Hematopoietic multipotent progenitor cell treated with erythropoietin and hydrocortisone succinate and interleukin-3 and kit ligand, for 8 days (in vitro differentiated cells): ENCODE data around the gene TTC21A.

Experiments
- DNase-seq: peaks from one replicate; pipeline ENCODE4 v3.0.0-alpha.2; 2015

Gene TTC21A

DNA sequence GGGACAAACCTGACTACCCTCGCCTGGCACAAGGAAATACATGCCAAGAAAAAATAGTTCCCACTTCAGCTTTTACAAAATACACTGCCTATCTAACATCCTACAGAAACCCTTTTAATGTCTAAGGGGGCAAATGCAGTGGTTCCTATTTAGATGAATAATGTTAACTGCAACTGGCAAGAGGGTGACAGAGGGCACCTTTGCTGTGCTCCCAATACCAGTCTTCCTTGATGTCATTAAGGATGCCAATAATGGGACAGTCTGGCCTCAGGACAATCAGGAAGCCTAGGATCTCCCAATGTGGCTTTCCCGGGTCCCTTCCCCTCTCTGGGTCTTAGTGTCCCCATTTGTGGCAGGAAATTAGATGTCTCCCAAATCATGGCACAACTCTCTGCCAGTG is 32.0 kb downstream of the TTC21A start:
- no peak for DNase-seq

DNA sequence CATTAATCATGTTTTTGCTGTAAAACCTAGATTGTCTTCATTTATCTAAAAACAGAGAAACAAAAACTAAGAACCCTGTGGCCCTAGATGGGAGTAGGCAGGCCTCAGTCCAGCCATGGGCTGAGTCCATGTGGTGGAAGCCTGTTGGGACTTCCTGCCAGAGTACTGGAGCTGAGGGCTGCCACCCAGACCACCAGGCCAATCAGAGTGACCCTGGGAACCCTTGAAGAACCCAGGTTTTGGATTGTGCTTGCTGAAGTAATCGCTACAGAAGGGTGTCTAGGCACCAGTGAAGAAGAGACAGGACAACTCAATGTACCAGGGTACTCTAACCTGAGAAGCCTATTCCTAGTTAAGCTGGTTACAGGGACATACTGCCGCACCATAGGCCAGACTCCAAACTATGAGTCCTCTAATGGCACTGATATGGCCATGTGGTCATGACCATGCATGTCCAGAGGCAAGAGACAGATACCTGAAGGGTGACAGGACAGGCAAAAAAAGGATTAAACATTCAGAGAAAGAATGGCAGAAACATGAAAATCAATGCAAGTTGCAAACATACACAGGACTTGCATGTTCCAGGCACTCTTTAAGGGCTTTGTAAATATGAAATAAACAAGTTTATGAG is 33.0 kb downstream of the TTC21A start:
- DNase-seq, result no peak

- DNase-seq, result peak; percentile 40
Observed at GRCh38 chr3:39141171-39141995, 33.9 kb downstream of the TTC21A start.

DNA sequence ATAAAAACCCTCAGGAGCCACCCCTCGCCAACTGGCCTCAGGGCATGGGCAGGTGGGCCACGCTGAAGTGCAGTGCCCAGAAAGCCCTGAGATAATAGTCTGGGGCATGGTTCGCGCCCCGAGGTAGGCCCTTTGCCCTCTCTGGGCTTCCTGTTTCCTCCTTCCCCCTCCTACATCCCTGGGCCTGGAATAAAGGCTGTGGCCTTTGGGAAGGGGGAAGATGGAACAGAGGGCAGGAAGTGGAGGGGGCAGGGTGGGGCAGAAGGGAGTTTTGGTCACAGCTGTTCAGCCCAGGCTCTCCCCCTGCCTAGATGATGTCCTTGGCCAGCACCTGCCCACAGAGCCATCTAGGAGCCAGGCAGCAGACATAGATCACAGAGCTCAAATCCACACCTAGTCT is 34.6 kb downstream of the TTC21A start:
- DNase-seq, result no peak

- no peak for DNase-seq
Observed at GRCh38 chr3:39143051-39143885, 35.8 kb downstream of the TTC21A start.

GRCh38 chr3:39144095-39144747 is 36.7 kb downstream of the TTC21A start:
- DNase-seq, result no peak

DNA sequence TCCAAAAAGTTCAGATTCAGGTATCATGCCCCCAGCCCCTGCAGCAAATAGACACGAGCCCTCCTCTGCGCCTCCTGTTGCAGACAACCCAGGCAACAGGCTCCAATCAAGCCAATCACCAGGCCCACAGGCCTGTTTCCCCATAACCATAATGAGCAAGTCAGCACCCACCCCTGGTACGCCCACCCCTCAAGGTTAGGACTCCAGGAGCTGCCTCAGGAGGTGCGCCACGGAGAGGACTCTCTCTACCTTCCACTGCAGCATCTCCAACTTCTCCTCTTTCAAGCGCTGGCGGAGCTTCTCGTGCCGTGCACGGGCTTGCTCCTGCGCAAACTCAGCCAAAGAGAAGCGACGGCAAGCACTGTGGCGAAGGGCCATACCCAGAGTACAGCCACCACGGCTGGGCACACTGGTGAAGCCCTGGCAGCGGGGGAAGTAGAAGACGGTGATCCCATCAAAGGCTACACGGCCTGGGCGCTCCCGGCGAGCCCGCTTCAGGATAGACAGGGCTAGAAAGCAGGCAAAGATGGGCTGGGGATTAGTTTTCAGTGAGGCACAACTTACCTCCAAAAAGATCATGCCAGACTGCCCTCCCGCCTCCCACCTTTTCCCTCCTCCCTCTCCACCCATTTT is 37.4 kb downstream of the TTC21A start:
- DNase-seq, result no peak

DNA sequence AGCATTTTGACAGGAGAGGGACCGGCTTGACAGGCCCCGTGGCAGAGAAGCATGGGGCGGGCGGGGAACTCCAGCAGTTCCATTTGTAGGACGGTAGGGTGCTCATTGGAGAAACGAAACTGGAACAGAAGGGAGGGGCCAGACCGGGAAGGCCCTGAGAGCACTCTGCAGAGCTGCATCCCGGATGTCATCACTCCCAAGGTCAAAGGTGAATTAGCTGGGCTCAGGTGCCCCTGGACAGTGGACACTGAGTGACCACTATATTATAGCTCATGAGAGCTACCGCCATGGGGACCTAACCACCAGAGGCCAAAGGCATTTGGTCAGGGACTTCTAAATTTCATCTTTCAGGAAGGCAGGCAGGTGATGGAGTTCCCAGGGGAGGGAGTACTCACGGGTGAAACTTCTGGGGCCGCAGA is 38.6 kb downstream of the TTC21A start:
- DNase-seq, result no peak

DNA sequence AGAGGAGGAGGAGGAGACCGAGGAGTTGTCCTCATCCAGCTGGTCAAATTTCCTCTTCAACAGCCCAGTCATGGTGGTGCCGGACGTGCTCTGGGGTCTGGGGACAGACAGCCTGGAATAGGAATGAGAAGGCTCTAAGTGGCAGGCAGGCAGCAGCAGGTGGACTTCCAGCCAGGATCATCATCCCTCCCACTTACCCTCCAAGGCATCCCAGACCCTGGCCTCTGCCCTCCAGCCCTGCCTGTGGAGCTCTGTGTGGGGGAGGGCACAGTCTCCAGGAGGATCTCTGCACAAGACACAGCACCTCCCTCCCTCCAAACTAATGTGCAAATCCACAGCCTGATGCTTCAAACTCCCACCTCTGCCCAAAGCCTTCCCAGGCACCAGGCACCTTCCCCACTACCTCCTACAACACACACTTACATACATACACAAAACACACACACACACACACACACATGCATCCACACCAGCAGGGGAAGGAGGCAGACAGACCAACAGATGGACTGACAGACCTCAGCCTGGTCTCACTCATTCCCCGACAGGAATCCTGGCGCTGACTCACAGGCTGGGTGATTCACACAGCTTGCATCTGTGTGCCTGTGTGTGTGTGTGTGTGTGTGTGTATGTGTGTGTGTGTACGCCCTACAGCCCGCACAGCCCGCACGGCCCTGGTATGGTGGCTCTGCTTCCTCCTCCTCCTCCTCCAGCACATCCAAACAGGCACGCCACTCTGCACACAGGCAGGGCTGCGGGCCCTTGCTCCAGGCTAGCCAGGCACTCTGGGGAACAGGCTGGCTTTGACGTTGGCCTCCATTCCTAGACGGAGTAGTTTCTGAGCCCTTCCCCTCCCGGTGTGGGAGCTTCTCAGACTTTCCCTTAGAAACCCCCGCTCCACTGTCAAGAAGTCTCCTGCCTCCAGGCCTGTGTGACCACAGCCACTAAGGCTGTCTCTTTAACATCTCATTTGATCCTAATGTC is 39.4 kb downstream of the TTC21A start:
- DNase-seq, result peak; percentile 77

DNA sequence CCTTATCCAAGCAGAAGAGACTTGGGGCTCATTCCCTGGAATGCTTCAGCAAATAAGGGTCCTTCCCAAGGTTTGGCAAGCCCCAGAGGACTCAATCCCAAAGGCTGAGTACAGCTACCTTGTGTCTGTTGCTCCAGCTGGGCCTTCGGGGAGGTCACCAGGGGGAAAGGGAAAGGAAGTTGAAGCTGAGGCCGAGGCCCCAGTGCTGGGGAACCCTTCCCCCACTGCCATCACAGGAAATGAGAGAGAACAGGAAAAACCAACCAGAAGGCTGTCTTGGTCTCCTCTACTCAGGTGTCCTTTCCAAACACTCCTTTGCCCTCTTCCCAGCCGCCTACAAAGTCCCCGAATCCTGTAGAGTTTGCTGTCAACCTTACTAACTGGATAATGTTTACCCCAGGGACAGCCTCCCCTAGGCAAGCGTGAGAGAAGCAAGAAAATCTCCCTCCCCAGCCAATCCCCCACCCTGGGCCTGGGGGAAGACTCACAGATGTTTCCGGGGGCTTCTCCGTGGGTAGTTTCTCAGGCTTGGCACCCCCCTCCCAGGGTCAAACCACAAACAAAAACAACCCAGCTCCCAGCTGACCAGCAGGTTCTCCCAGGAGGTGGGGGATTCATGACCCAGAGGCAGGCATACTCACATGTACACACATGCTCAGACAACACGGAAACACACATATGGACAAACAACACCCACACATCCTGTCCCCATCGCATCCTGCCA is 40.4 kb downstream of the TTC21A start:
- peak; percentile 35 for DNase-seq

GRCh38 chr3:39148435-39149058 is 41.1 kb downstream of the TTC21A start:
- DNase-seq, result peak; percentile 45

GRCh38 chr3:39149059-39149455 is 41.6 kb downstream of the TTC21A start:
- no peak for DNase-seq

GRCh38 chr3:39149498-39150147 is 42.1 kb downstream of the TTC21A start:
- no peak for DNase-seq

DNA sequence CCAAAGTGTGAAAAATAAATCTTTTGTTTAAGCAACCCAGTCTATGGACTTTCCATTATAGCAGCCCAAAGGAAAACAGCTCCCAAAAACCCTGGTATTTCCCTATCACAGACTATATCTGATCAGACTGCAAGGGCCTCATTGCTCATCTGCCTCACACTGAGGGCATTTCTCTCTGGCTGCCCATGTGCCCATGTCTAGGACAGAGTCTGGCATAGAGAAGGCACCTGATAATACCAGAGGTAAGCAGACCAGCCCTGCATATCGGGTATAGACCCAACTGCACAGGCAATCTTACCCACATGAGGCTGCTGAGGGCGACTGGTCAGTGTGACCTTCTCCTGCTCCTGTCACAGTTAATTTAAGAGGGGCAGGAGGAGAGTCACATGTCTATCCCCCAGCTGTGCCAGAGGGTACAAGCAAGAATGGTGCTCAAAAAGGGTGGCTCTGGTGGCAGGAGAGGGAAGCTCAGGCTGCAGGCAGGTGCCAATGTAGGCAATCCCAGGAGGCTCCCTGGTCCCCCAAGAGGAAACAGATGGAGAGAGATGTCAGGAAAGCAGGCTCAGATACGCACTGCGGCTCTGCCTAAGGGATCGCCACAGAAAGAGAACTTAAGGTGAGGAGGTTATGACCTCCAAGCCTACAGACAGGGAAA is 42.8 kb downstream of the TTC21A start:
- no peak for DNase-seq

DNA sequence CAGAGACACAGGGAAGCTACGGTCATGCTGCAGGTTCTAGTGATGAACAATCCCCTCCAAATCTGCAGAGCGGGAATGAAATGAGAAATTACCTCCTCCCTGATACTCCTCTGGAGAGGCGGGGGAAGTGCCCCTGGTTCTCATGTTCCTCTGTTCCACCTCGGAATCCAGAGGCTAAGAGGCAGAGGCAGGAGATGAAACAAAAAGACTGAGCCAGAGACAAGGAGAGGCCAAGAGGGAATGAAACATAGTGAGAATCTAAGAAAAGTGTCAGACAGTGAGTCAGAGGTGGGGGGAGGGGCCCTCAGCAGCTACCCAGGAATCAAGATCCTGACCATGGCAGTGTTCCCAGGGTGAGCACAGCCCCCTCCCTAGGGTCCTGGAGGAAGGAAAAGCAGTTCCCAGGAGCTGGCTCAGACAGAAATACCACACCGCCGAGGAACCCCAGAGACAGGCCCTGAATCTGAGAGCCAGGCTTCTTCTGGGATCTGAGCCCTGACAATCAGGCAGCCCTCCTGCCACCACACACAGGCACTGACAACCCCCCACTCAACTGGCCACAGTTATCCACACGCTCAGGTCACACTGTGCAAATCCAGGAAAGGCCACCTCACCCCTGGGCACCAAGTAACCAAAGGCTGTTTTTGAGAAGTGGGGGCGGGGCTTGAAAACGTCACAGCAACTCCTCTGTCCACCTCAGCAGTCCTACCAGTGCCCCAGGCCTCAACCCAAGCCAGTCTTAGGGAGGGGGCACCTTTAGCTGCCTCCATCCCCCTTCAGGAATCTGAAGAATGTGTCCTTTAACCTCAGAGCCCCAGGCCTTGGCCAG is 43.5 kb downstream of the TTC21A start:
- peak; percentile 22 for DNase-seq

GRCh38 chr3:39153977-39154279 is 46.4 kb downstream of the TTC21A start:
- DNase-seq, result no peak

DNA sequence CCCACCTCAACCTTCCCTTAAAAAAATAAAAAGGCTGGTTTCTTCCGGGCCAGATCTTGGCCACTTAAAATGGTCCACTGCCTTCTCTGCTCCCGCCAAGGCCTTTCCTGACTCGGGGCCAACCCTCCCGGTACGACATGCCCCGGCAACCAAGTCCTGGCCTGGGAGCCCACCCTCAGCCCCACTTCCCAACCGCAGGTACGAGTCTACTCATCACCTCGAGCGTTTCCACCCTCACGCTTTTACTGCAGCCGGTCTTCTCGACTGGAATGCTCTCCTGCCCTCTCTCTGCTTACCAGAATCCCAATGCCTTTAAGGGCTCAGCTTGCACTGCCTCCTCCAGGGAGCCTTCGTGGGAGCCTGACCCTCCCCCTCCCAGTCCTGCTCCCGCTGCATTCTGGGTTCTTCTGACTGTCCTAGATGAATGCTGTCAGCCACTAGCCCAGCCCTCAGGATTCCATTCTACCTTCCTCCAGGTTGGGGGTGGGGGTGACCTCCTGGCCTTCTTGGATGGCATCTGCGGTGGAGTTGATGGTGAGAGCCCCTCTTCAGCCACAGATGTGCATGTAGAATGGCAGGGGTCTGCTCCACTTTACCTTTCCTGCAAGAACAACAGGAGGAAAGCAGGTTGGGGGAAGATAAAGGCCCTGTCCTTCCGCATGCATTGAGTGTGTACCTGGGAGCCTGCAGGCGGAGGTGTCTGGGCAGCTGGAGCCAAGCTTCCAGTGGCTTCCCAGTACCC is 47.0 kb downstream of the TTC21A start:
- DNase-seq, result no peak

GRCh38 chr3:39156421-39156820 is 48.9 kb downstream of the TTC21A start:
- DNase-seq, result no peak
